HL-60 (cell line): ENCODE measurements around the gene MAP6.

Experiments used
- DNase-seq, 2 experiments: peaks; one replicate each; pipeline ENCODE4 v3.0.0-alpha.2; 2010 to 2020; ENCODE audit warnings: low read depth in 1 of 2, low spot score in 1 of 2
- H3K27ac ChIP-seq: fragments of 250-450 bp; sonication (Bioruptor Pico); replicated peaks from 2 replicates; pipeline ENCODE4 v1.5.1; 2020; ENCODE audit warnings: mild to moderate bottlenecking, moderate library complexity
- H3K27me3 ChIP-seq: fragments of 250-450 bp; sonication (Bioruptor Pico); 2 replicates; pipeline ENCODE4 v1.5.1; 2021; ENCODE audit warnings: mild to moderate bottlenecking, moderate library complexity; ENCODE audit not compliant: insufficient read depth, poor library complexity, severe bottlenecking
- H3K4me3 ChIP-seq: replicated peaks from 2 replicates; pipeline ENCODE4 v1.5.1; 2011; ENCODE audit warnings: mild to moderate bottlenecking, control low read depth, low read length; ENCODE audit not compliant: insufficient read depth
- GABPA ChIP-seq: IDR thresholded peaks from 2 replicates; pipeline ENCODE4 v1.6.1; 2012; ENCODE audit warnings: low read depth
- POLR2AphosphoS5 ChIP-seq: IDR thresholded peaks from 2 replicates; pipeline ENCODE4 v1.6.1; 2012; ENCODE audit warnings: low read depth
- SPI1 ChIP-seq: IDR thresholded peaks from 2 replicates; pipeline ENCODE4 v1.6.1; 2012; ENCODE audit warnings: low read depth, mild to moderate bottlenecking, borderline replicate concordance
- TF ChIP-seq, protein P1 (sequence below): IDR thresholded peaks from 2 replicates; pipeline ENCODE4 v1.6.1; 2012; ENCODE audit warnings: low read depth; ENCODE audit not compliant: insufficient replicate concordance
- TF ChIP-seq, protein P2 (sequence below): IDR thresholded peaks from one replicate; pipeline ENCODE4 v1.5.1; 2011; ENCODE audit warnings: low read length, control low read depth, inconsistent platforms; ENCODE audit not compliant: insufficient read depth

MAP6 gene

DNA sequence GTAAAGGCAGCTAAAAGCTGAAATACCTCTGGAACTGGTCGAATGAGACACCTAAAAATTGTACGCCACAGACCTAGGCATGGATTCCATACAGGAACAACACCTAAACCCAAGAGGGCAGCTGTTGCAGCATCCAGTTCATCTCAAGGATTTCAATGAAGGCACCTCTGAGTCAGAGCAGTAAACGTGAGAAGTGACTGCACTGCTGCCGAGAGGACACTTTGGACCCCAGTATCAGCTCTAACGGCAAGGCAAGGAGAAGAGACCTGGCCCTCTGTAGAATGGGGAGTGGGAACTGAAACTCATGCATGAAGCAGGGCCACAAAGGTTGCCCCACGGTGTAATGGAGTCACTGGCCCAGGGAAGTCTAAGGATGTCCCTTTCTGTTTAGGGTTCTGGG, 23.9 kb downstream of the MAP6 start:
- Histone ChIP-seq H3K4me3 (no peak overlapping the region), H3K27ac (no peak overlapping the region), H3K27me3 (peaks cover 5% of the 10 kb centered on the region)
- TF ChIP-seq, protein P1, sequence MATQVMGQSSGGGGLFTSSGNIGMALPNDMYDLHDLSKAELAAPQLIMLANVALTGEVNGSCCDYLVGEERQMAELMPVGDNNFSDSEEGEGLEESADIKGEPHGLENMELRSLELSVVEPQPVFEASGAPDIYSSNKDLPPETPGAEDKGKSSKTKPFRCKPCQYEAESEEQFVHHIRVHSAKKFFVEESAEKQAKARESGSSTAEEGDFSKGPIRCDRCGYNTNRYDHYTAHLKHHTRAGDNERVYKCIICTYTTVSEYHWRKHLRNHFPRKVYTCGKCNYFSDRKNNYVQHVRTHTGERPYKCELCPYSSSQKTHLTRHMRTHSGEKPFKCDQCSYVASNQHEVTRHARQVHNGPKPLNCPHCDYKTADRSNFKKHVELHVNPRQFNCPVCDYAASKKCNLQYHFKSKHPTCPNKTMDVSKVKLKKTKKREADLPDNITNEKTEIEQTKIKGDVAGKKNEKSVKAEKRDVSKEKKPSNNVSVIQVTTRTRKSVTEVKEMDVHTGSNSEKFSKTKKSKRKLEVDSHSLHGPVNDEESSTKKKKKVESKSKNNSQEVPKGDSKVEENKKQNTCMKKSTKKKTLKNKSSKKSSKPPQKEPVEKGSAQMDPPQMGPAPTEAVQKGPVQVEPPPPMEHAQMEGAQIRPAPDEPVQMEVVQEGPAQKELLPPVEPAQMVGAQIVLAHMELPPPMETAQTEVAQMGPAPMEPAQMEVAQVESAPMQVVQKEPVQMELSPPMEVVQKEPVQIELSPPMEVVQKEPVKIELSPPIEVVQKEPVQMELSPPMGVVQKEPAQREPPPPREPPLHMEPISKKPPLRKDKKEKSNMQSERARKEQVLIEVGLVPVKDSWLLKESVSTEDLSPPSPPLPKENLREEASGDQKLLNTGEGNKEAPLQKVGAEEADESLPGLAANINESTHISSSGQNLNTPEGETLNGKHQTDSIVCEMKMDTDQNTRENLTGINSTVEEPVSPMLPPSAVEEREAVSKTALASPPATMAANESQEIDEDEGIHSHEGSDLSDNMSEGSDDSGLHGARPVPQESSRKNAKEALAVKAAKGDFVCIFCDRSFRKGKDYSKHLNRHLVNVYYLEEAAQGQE = no peak
- TF ChIP-seq GABPA (no peak), SPI1 (no peak), POLR2AphosphoS5 (no peak)
- TF ChIP-seq, protein P2, sequence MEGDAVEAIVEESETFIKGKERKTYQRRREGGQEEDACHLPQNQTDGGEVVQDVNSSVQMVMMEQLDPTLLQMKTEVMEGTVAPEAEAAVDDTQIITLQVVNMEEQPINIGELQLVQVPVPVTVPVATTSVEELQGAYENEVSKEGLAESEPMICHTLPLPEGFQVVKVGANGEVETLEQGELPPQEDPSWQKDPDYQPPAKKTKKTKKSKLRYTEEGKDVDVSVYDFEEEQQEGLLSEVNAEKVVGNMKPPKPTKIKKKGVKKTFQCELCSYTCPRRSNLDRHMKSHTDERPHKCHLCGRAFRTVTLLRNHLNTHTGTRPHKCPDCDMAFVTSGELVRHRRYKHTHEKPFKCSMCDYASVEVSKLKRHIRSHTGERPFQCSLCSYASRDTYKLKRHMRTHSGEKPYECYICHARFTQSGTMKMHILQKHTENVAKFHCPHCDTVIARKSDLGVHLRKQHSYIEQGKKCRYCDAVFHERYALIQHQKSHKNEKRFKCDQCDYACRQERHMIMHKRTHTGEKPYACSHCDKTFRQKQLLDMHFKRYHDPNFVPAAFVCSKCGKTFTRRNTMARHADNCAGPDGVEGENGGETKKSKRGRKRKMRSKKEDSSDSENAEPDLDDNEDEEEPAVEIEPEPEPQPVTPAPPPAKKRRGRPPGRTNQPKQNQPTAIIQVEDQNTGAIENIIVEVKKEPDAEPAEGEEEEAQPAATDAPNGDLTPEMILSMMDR = no peak
- DNase-seq = no peak

DNA sequence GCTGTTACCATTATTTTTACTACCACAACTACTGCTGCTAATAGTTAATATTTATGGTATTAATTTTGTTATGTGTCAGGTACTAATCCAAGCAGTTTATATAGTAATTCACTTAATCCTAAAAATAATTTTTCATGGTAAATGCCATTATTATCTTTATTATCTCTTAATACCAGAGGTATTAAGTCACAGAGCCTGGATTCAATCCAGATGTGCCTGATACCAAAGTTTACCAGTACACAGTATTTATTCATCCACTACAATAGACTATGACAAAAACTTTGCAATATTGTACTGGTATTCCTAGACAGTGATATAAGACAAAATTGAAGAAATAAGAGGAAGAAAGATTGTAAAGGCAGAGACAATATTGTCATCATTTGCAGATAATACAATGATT, 24.5 kb downstream of the MAP6 start:
- no peak for DNase-seq
- no peak overlapping the region for H3K27ac ChIP-seq
- H3K27me3 ChIP-seq = peaks cover 5% of the 10 kb centered on the region
- no peak overlapping the region for H3K4me3 ChIP-seq
- TF ChIP-seq POLR2AphosphoS5 (no peak), SPI1 (no peak), GABPA (no peak)
- TF ChIP-seq, protein P2 = no peak

DNA sequence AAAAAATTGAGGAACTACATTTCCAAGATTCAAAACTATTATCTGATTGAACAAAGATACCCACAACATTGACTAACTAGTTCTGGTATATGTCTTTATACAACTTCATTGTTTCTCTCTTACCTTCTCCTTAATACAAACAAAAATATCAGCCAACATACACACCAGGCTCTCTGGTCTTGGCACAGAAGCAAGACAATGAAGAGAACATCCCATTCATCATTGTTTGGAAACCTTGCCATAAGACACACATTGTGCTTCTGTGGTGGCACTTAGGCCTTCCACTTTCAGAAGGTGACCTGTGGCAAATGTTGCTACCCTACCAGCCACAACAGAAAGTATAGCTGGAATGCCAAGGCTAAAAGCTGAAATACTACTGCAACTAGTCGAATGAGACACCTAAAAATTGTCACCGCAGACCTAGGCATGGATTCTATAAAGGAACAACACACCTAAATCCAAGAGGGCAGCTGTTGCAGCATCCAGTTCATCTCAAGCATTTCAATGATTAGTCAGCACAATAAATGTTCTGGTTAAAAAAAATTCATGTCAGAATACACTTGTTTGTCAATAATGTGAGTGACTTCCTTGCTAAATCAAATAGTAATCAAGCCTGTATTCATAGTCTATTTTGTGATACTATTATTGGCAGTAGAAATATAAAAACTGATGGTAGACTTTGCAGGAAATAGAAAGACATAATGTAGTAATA, 26.3 kb downstream of the MAP6 start:
- DNase-seq = no peak
- H3K27me3 ChIP-seq = peaks cover 5% of the 10 kb centered on the region
- TF ChIP-seq POLR2AphosphoS5 (no peak), SPI1 (no peak)
- TF ChIP-seq, protein P2 = no peak
- no peak overlapping the region for H3K27ac ChIP-seq
- H3K4me3 ChIP-seq = no peak overlapping the region

DNA sequence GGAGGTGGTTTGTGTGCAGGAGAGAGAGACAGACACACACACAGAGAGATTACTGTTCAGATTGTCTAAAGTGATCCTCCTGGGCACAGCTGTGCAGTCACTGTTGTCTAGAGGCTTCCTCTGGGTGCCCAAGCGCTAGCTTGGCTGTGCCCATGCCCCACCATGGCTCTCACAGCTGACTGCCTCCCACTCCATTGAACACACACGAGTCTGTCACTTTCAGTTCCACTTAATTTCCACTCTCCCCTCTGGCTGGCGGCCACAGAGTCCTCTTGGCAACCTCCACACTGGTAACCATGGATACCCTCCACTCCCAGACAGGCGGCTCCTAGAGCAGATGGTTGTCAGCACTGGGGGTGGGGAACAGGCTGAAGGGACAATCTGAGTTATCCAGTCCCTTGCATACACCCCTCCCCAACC, 29.1 kb downstream of the MAP6 start:
- DNase-seq = no peak
- H3K27ac ChIP-seq = no peak overlapping the region
- H3K4me3 ChIP-seq = no peak overlapping the region
- H3K27me3 ChIP-seq = peaks cover 10% of the 10 kb centered on the region
- TF ChIP-seq, protein P1 = no peak
- TF ChIP-seq POLR2AphosphoS5 = no peak
- TF ChIP-seq SPI1 = no peak
- no peak for TF ChIP-seq GABPA
- TF ChIP-seq, protein P2 = no peak
